SU-DHL-6 (cell line): Measurements from ENCODE around the gene ASPN.

Source experiments
- H2AFZ ChIP-seq: fragments of 200-600 bp; sonication (generic); 2 replicates; pipeline ENCODE4 v1.6.1; 2014; ENCODE audit warnings: low read depth, mild to moderate bottlenecking, moderate library complexity, mixed read lengths, antibody characterized with exemption, low read length; ENCODE audit not compliant: severe bottlenecking
- H3F3A ChIP-seq: fragments of 200-600 bp; shearing (Covaris generic); 2 replicates; pipeline ENCODE4 v1.6.0; 2016; ENCODE audit warnings: antibody characterized with exemption, mild to moderate bottlenecking; ENCODE audit not compliant: insufficient read depth
- H3K27ac ChIP-seq: fragments of 200-600 bp; sonication (generic); 2 replicates; pipeline ENCODE4 v1.5.1; 2016; ENCODE audit warnings: low read depth, mild to moderate bottlenecking, low read length, moderate library complexity, mixed read lengths
- H3K27me3 ChIP-seq: fragments of 200-600 bp; sonication (generic), shearing (Covaris generic); 2 replicates; pipeline ENCODE4 v1.6.0; 2014; ENCODE audit warnings: mild to moderate bottlenecking, low read length
- H3K36me3 ChIP-seq: fragments of 200-600 bp; sonication (generic); 2 replicates; pipeline ENCODE4 v1.6.1; 2014; ENCODE audit warnings: mild to moderate bottlenecking, low read length, mixed read lengths
- H3K4me2 ChIP-seq: fragments of 300-600, 200-600 bp; shearing (Covaris generic), sonication (generic); 2 replicates; pipeline ENCODE4 v1.6.0; 2014; ENCODE audit warnings: low read length, low read depth, mild to moderate bottlenecking; ENCODE audit not compliant: poor library complexity, severe bottlenecking
- H3K4me3 ChIP-seq: fragments of 200-600 bp; sonication (generic); 2 replicates; pipeline ENCODE4 v1.5.1; 2014; ENCODE audit warnings: antibody characterized with exemption, low read length, mild to moderate bottlenecking, mixed read lengths; ENCODE audit not compliant: insufficient read depth, poor library complexity, severe bottlenecking
- H3K79me2 ChIP-seq: fragments of 200-600 bp; sonication (generic); 2 replicates; pipeline ENCODE4 v1.6.1; 2014; ENCODE audit warnings: mild to moderate bottlenecking, low read length, moderate library complexity; ENCODE audit not compliant: insufficient read depth
- H3K9ac ChIP-seq: fragments of 200-600 bp; sonication (generic); 2 replicates; pipeline ENCODE4 v1.7.0; 2014; ENCODE audit warnings: mild to moderate bottlenecking, low read length
- H3K9me2 ChIP-seq: fragments of 200-600 bp; sonication (generic); replicated peaks from 2 replicates; pipeline ENCODE4 v1.6.1; 2014; ENCODE audit warnings: low read length; ENCODE audit not compliant: insufficient read depth
- H3K9me3 ChIP-seq: fragments of 200-600 bp; sonication (generic); 2 replicates; pipeline ENCODE4 v1.6.1; 2014; ENCODE audit warnings: low read length, mixed read lengths; ENCODE audit not compliant: insufficient read depth
- H4K20me1 ChIP-seq: fragments of 200-600 bp; sonication (generic); 2 replicates; pipeline ENCODE4 v1.6.1; 2014; ENCODE audit warnings: low read depth, mild to moderate bottlenecking, antibody characterized with exemption, low read length, moderate library complexity, mixed read lengths
- EZH2phosphoT487 ChIP-seq: fragments of 200-600 bp; sonication (generic), shearing (Covaris generic); conservative IDR thresholded peaks from 2 replicates; pipeline ENCODE4 v1.6.1; 2018; ENCODE audit warnings: mild to moderate bottlenecking, antibody characterized with exemption, low read length, moderate library complexity, mixed read lengths
- TF ChIP-seq, protein P1 (sequence below): fragments of 200-600 bp; sonication (generic); IDR thresholded peaks from one replicate; pipeline ENCODE4 v1.5.1; 2017; ENCODE audit warnings: antibody characterized with exemption, mild to moderate bottlenecking, low read length, moderate library complexity; ENCODE audit not compliant: insufficient read depth, poor library complexity, severe bottlenecking

The ASPN gene

GRCh38 chr9:92486371-92486770 is 4.1 kb upstream of the ASPN start:
- Histone ChIP-seq H3K9me3 (no peaks in the 10 kb centered on the region), H3K9me2 (no peaks in the 10 kb centered on the region), H3K4me2 (no peak overlapping the region), H3K4me3 (no peak overlapping the region), H3K36me3 (no peaks in the 10 kb centered on the region), H4K20me1 (no peaks in the 10 kb centered on the region), H2AFZ (no peak overlapping the region), H3K79me2 (no peaks in the 10 kb centered on the region), H3F3A (no peaks in the 10 kb centered on the region), H3K9ac (no peak overlapping the region), H3K27me3 (no peaks in the 10 kb centered on the region), H3K27ac (no peak overlapping the region)
- TF ChIP-seq, protein P1, sequence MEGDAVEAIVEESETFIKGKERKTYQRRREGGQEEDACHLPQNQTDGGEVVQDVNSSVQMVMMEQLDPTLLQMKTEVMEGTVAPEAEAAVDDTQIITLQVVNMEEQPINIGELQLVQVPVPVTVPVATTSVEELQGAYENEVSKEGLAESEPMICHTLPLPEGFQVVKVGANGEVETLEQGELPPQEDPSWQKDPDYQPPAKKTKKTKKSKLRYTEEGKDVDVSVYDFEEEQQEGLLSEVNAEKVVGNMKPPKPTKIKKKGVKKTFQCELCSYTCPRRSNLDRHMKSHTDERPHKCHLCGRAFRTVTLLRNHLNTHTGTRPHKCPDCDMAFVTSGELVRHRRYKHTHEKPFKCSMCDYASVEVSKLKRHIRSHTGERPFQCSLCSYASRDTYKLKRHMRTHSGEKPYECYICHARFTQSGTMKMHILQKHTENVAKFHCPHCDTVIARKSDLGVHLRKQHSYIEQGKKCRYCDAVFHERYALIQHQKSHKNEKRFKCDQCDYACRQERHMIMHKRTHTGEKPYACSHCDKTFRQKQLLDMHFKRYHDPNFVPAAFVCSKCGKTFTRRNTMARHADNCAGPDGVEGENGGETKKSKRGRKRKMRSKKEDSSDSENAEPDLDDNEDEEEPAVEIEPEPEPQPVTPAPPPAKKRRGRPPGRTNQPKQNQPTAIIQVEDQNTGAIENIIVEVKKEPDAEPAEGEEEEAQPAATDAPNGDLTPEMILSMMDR = no peak
- no peak for TF ChIP-seq EZH2phosphoT487

DNA sequence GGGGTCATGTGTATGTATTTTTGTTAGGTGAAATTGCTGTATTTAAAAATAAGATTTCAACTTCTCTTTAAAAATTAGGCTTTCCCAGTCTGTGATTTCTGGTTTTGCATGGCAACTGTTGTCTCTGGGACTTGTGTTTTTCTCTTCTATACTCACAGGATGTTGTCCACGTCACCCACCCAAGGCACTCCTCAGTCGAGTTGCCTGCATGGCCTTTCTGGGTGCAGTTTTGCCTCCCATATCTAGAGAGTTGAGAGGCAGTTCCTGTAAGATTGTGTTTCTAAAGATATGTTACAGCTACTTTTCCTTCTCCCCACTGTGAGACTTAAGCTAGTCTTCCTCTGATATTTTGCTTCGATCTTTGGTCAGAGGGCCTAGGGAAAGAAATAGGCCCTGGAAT is 2.3 kb upstream of the ASPN start:
- Histone ChIP-seq H3F3A (no peaks in the 10 kb centered on the region), H3K79me2 (no peaks in the 10 kb centered on the region), H3K4me2 (no peak overlapping the region), H3K9ac (no peak overlapping the region), H3K9me2 (no peaks in the 10 kb centered on the region), H3K27ac (no peak overlapping the region), H3K27me3 (no peaks in the 10 kb centered on the region), H3K4me3 (no peak overlapping the region), H3K36me3 (no peaks in the 10 kb centered on the region), H2AFZ (no peak overlapping the region), H4K20me1 (no peaks in the 10 kb centered on the region), H3K9me3 (no peaks in the 10 kb centered on the region)
- TF ChIP-seq, protein P1 = no peak
- no peak for TF ChIP-seq EZH2phosphoT487

GRCh38 chr9:92483627-92484545 is 1.6 kb upstream of the ASPN start:
- no peak overlapping the region for H3K4me2 ChIP-seq
- no peak overlapping the region for H3K9ac ChIP-seq
- H3K4me3 ChIP-seq = no peak overlapping the region
- no peaks in the 10 kb centered on the region for H4K20me1 ChIP-seq
- no peaks in the 10 kb centered on the region for H3K36me3 ChIP-seq
- no peak overlapping the region for H3K27ac ChIP-seq
- no peak overlapping the region for H2AFZ ChIP-seq
- no peaks in the 10 kb centered on the region for H3K9me2 ChIP-seq
- H3F3A ChIP-seq = no peaks in the 10 kb centered on the region
- no peaks in the 10 kb centered on the region for H3K9me3 ChIP-seq
- TF ChIP-seq EZH2phosphoT487 = no peak
- TF ChIP-seq, protein P1 = no peak
- H3K27me3 ChIP-seq = no peaks in the 10 kb centered on the region
- H3K79me2 ChIP-seq = no peaks in the 10 kb centered on the region
